Nephron (organoid): ENCODE data around the gene KCNS1.
A peak's percentile ranks its signal among the peaks of the same experiment; 100 is the strongest.

Source experiments
- H3K27ac Mint-ChIP-seq, 3 experiments: 2 replicates each; pipeline ENCODE4 v1.8.0; 2020; ENCODE audit warnings: mixed read lengths in 3 of 3, mild to moderate bottlenecking in 2 of 3, moderate library complexity in 1 of 3
- H3K27me3 Mint-ChIP-seq: 2 replicates; pipeline ENCODE4 v1.8.0; 2021; ENCODE audit warnings: low read depth, mild to moderate bottlenecking, moderate library complexity, mixed read lengths
- H3K36me3 Mint-ChIP-seq: 2 replicates; pipeline ENCODE4 v1.8.0; 2020; ENCODE audit warnings: low read depth, mixed read lengths
- H3K4me1 Mint-ChIP-seq: 2 replicates; pipeline ENCODE4 v1.8.0; 2020; ENCODE audit warnings: mixed read lengths
- H3K4me3 Mint-ChIP-seq, 3 experiments: 2 replicates each; pipeline ENCODE4 v1.8.0; 2020; ENCODE audit warnings: mild to moderate bottlenecking in 3 of 3, mixed read lengths in 3 of 3, moderate library complexity in 2 of 3
- H3K9me3 Mint-ChIP-seq: 2 replicates; pipeline ENCODE4 v1.8.0; 2020; ENCODE audit warnings: mixed read lengths
- TF ChIP-seq, protein P1 (sequence below), 3 experiments: fragments of 200-600 bp; sonication (generic); IDR thresholded peaks; one replicate each; pipeline ENCODE4 v1.5.0; 2021; ENCODE audit warnings: antibody characterized with exemption in 3 of 3; ENCODE audit not compliant: unreplicated experiment in 3 of 3

Gene KCNS1

DNA sequence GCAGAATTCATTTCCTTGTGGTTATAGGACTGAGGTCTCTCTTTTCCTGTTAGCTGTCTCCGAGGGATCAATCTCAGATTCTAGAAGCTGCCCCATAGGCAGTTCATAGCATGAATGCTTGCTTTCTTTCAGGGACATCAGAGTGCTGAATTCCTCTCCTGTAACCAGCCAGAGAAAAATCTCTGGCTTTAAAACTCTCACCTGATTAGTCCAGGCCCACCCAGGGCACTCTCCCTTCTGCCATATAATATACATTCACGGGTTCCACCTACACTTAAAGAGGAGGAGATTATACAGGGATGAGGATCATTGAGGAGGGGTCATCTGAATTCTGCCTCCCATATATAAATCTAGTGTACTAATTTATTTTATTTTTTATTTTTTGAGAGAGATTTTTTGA lies 2.1 kb upstream of the KCNS1 start:
- H3K27me3 Mint-ChIP-seq = peaks cover 72% of the 10 kb centered on the region
- no peaks in the 10 kb centered on the region for H3K4me1 Mint-ChIP-seq
- H3K4me3 Mint-ChIP-seq = no peak overlapping the region
- TF ChIP-seq, protein P1, sequence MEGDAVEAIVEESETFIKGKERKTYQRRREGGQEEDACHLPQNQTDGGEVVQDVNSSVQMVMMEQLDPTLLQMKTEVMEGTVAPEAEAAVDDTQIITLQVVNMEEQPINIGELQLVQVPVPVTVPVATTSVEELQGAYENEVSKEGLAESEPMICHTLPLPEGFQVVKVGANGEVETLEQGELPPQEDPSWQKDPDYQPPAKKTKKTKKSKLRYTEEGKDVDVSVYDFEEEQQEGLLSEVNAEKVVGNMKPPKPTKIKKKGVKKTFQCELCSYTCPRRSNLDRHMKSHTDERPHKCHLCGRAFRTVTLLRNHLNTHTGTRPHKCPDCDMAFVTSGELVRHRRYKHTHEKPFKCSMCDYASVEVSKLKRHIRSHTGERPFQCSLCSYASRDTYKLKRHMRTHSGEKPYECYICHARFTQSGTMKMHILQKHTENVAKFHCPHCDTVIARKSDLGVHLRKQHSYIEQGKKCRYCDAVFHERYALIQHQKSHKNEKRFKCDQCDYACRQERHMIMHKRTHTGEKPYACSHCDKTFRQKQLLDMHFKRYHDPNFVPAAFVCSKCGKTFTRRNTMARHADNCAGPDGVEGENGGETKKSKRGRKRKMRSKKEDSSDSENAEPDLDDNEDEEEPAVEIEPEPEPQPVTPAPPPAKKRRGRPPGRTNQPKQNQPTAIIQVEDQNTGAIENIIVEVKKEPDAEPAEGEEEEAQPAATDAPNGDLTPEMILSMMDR (IDR thresholded peaks at IDR 0.05; ENCODE audit: unreplicated experiment in 3 of 3) = no peak
- H3K36me3 Mint-ChIP-seq = no peaks in the 10 kb centered on the region
- H3K9me3 Mint-ChIP-seq = no peaks in the 10 kb centered on the region
- no peak overlapping the region for H3K27ac Mint-ChIP-seq

DNA sequence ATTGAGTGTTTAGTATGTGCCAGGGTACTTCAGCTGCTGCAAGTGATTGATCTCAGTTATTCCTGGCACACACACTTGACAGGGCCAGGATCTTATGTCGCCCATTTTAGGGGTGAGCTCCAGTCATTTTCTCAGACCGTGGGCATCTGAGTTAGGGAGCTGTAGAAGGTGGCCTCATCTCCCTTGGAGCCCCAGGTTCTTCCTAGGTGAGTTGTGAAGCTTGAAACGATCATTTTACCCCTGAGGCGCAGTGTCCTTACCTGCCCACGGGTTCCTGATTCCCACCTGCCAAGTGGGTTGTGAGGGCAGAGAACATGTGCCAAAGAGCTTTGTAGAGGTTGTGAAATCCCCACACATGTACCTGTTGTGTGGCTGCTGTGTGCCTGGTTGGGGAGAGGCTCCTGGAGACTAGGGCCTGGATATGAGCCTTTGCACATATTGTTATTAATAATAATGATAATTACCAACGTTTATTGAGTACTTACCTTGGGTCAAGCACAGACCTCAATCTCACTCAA lies 465 bp upstream of the KCNS1 start:
- H3K27ac Mint-ChIP-seq = no peak overlapping the region
- no peaks in the 10 kb centered on the region for H3K36me3 Mint-ChIP-seq

GRCh38 chr20:45098103-45098773 lies 2.7 kb downstream of the KCNS1 start:
- Mint-ChIP-seq H3K27me3 (peaks cover 71% of the 10 kb centered on the region), H3K36me3 (no peaks in the 10 kb centered on the region), H3K27ac (no peak overlapping the region), H3K4me1 (no peaks in the 10 kb centered on the region), H3K9me3 (no peaks in the 10 kb centered on the region), H3K4me3 (no peak overlapping the region)
- TF ChIP-seq, protein P1 (IDR thresholded peaks at IDR 0.05; ENCODE audit: unreplicated experiment in 3 of 3) = peak in 1 of 3 experiments; percentile 9

More for the DNA sequence above, 465 bp upstream of the KCNS1 start:
- H3K27me3 Mint-ChIP-seq = peaks cover 76% of the 10 kb centered on the region
- H3K4me1 Mint-ChIP-seq = no peaks in the 10 kb centered on the region
- no peak overlapping the region for H3K4me3 Mint-ChIP-seq
- TF ChIP-seq, protein P1 (IDR thresholded peaks at IDR 0.05; ENCODE audit: unreplicated experiment in 3 of 3) = no peak
- no peaks in the 10 kb centered on the region for H3K9me3 Mint-ChIP-seq

GRCh38 chr20:45097485-45098102 lies 3.3 kb downstream of the KCNS1 start:
- no peaks in the 10 kb centered on the region for H3K4me1 Mint-ChIP-seq
- no peak overlapping the region for H3K27ac Mint-ChIP-seq
- H3K36me3 Mint-ChIP-seq = no peaks in the 10 kb centered on the region
- TF ChIP-seq, protein P1 (IDR thresholded peaks at IDR 0.05; ENCODE audit: unreplicated experiment in 3 of 3) = no peak
- H3K9me3 Mint-ChIP-seq = no peaks in the 10 kb centered on the region
- H3K27me3 Mint-ChIP-seq = peaks cover 68% of the 10 kb centered on the region
- peak overlapping the region in 1 of 3 experiments; percentile 29 for H3K4me3 Mint-ChIP-seq

- H3K36me3 Mint-ChIP-seq = no peaks in the 10 kb centered on the region
- H3K27me3 Mint-ChIP-seq = peaks cover 60% of the 10 kb centered on the region
- TF ChIP-seq, protein P1 (IDR thresholded peaks at IDR 0.05; ENCODE audit: unreplicated experiment in 3 of 3) = no peak
- no peaks in the 10 kb centered on the region for H3K9me3 Mint-ChIP-seq
- no peak overlapping the region for H3K4me3 Mint-ChIP-seq
- no peaks in the 10 kb centered on the region for H3K4me1 Mint-ChIP-seq
- no peak overlapping the region for H3K27ac Mint-ChIP-seq
Measured at GRCh38 chr20:45096781-45097180, 4.1 kb downstream of the KCNS1 start.
